ENCODE measurements around the gene TMPRSS9. TPM values are rescaled to one million over a fixed set of nuclear protein-coding genes. Genes with fewer than 3 reads are reported as not detected.
A peak's percentile ranks its signal among the peaks of the same experiment; 100 is the strongest.

TMPRSS9 gene
- total RNA-seq, 1 experiment from 2014 or later, result 0.57 TPM

DNA sequence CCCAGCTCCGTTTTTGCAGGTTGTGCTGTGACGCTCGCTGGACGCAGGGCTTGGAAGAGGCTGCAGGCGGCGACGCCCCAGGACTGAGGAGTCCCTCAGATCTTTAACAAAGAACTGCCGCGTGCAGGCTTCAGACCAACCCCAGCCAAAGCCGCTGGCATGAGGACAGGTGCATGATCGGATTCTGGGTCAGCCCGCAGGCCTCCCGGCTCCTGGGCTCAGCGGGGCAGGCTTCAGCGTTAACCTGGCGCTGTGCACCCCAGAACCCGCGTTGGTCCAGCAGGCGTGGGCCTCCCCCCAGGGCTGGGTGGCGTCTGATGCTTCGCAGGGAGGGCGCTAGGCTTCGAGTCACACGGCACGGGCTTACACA lies 68.2 kb downstream of the TMPRSS9 start:
- ChIA-PET POLR2A (interaction anchor here (0.6 to 2.4 kb wide), 10 partner anchors 25 to 386 kb away, joined by 3 to 14 read pairs (median 4); partner anchors contain the start of genes GADD45B, LMNB2 and LSM7), CTCF (interaction anchor here (0.6 to 3.0 kb wide), 13 partner anchors 11 to 272 kb away, joined by 3 to 19 read pairs (median 5); partner anchors contain the start of genes GADD45B and LMNB2)

DNA sequence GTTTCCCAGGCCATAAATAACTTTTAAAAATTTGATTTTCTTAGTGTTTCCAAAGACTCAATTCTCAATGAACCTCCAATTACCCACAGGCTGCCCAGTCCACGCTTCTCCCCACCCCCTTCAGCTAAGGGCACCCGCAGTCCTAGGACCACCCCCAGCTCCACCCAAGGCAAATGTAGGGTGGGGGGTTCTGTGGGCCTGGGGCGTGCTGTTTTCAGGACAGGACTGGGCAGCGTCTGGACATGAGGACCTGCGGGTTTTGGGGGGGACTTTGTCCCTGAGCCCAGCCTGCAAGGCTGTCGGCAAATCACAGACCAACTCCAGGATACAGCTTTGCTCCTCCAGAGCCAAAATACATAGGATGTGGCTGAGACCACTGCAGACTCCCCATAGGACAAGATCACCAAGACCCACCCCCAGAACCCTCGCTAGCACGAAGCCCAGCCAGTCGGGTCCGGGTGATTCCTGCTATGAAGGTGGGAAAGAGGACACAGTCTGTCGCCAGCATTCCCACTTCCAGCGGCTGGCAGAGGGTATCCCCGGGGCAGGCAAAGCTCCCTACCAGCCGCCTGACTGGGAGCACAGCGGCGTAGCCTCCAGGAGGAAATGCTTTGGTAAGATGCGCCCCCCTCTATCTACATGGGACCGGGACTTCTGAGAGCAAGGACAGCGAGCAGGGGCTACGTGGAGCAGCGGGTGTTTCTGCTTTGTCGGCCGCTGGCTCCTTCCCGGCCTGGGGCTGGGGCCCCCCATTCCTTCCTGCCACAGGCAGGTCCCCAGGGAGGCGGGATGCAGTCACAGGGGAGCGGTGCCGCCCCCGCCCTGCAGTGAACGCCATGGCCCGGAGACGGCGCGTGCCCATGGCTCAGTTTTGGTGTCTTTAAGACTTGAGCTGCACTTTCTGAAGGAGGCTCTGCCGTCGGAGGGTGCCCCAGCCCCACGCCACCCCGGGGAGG lies 69.0 kb downstream of the TMPRSS9 start:
- Mint-ChIP-seq H3K27ac (peak overlapping the region; percentile 93), H3K4me1 (peaks cover 27% of the 10 kb centered on the region), H3K4me3 (no peak overlapping the region), H3K36me3 (peaks cover 11% of the 10 kb centered on the region), H3K27me3 (ENCODE audit: low read depth) (no peaks in the 10 kb centered on the region), H3K9me3 (no peaks in the 10 kb centered on the region)
- ChIA-PET POLR2A (interaction anchor here (1.0 to 2.4 kb wide), 5 partner anchors 13 to 112 kb away, joined by 5 to 14 read pairs (median 10); partner anchors contain the start of genes GADD45B and LMNB2), CTCF (interaction anchor here (1.0 to 3.0 kb wide), 5 partner anchors 47 to 185 kb away, joined by 3 to 19 read pairs (median 12); partner anchors contain the start of gene GADD45B)
- ATAC-seq, result no peak
- TF ChIP-seq, protein P1, sequence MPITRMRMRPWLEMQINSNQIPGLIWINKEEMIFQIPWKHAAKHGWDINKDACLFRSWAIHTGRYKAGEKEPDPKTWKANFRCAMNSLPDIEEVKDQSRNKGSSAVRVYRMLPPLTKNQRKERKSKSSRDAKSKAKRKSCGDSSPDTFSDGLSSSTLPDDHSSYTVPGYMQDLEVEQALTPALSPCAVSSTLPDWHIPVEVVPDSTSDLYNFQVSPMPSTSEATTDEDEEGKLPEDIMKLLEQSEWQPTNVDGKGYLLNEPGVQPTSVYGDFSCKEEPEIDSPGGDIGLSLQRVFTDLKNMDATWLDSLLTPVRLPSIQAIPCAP (CRISPR knock-in tag; IDR thresholded peaks at IDR 0.05), result no peak
- TF ChIP-seq, protein P2, sequence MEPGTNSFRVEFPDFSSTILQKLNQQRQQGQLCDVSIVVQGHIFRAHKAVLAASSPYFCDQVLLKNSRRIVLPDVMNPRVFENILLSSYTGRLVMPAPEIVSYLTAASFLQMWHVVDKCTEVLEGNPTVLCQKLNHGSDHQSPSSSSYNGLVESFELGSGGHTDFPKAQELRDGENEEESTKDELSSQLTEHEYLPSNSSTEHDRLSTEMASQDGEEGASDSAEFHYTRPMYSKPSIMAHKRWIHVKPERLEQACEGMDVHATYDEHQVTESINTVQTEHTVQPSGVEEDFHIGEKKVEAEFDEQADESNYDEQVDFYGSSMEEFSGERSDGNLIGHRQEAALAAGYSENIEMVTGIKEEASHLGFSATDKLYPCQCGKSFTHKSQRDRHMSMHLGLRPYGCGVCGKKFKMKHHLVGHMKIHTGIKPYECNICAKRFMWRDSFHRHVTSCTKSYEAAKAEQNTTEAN (CRISPR knock-in tag; IDR thresholded peaks at IDR 0.05), result no peak
- no peak for DNase-seq (ENCODE audit: low spot score)

More for the DNA sequence above, 68.2 kb downstream of the TMPRSS9 start:
- H3K27me3 Mint-ChIP-seq (ENCODE audit: low read depth), result no peaks in the 10 kb centered on the region
- peak overlapping the region; percentile 88 for H3K4me3 Mint-ChIP-seq
- H3K27ac Mint-ChIP-seq, result peak overlapping the region; percentile 97
- H3K36me3 Mint-ChIP-seq, result peaks cover 11% of the 10 kb centered on the region
- peaks cover 27% of the 10 kb centered on the region for H3K4me1 Mint-ChIP-seq
- no peaks in the 10 kb centered on the region for H3K9me3 Mint-ChIP-seq
- no peak for TF ChIP-seq ZNF671 (CRISPR knock-in tag; IDR thresholded peaks at IDR 0.05)
- TF ChIP-seq NFATC4 (CRISPR knock-in tag; IDR thresholded peaks at IDR 0.05), result no peak
- TF ChIP-seq, protein P3, sequence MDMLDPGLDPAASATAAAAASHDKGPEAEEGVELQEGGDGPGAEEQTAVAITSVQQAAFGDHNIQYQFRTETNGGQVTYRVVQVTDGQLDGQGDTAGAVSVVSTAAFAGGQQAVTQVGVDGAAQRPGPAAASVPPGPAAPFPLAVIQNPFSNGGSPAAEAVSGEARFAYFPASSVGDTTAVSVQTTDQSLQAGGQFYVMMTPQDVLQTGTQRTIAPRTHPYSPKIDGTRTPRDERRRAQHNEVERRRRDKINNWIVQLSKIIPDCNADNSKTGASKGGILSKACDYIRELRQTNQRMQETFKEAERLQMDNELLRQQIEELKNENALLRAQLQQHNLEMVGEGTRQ (CRISPR knock-in tag; IDR thresholded peaks at IDR 0.05), result no peak
- no peak for TF ChIP-seq ZBTB21 (CRISPR knock-in tag; IDR thresholded peaks at IDR 0.05; ENCODE audit: borderline replicate concordance)
- TF ChIP-seq, protein P4, sequence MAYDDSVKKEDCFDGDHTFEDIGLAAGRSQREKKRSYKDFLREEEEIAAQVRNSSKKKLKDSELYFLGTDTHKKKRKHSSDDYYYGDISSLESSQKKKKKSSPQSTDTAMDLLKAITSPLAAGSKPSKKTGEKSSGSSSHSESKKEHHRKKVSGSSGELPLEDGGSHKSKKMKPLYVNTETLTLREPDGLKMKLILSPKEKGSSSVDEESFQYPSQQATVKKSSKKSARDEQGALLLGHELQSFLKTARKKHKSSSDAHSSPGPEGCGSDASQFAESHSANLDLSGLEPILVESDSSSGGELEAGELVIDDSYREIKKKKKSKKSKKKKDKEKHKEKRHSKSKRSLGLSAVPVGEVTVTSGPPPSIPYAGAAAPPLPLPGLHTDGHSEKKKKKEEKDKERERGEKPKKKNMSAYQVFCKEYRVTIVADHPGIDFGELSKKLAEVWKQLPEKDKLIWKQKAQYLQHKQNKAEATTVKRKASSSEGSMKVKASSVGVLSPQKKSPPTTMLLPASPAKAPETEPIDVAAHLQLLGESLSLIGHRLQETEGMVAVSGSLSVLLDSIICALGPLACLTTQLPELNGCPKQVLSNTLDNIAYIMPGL (CRISPR knock-in tag; IDR thresholded peaks at IDR 0.05), result no peak
- TF ChIP-seq ZNF396 (CRISPR knock-in tag; IDR thresholded peaks at IDR 0.05; ENCODE audit: borderline replicate concordance), result no peak
- peak; percentile 68 for DNase-seq (ENCODE audit: low spot score)
- ATAC-seq, result peak; percentile 8

DNA sequence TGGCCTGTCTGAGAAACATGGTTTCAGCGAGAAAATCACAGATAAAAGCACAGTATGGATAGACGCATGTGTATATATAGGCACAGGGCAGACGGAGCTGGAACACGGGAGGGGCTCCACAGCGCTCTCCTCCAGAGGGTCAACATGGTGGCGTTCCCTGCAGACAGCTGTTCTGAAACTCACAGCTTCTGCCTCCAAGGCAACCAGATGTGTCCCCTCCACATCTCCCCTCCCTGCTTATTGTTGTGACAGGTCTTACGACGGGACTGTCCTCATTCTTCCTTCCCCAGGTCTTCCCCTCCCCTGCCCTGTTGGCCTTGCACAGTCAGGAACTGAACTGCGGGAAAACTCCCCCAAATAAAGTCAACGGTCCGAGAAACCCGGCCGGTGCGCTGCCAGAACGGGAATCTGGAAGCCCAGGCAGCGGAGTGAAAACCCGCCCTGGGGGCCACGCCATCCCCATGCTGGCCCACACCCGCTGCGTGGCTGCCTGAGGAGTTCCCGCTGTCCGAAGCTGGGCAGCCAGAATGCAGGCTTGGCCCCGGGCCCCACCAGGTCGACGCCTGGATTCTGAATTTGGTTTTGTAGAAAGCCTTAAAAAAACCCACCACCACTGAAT lies 70.0 kb downstream of the TMPRSS9 start:
- TF ChIP-seq, protein P5, sequence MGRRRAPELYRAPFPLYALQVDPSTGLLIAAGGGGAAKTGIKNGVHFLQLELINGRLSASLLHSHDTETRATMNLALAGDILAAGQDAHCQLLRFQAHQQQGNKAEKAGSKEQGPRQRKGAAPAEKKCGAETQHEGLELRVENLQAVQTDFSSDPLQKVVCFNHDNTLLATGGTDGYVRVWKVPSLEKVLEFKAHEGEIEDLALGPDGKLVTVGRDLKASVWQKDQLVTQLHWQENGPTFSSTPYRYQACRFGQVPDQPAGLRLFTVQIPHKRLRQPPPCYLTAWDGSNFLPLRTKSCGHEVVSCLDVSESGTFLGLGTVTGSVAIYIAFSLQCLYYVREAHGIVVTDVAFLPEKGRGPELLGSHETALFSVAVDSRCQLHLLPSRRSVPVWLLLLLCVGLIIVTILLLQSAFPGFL (CRISPR knock-in tag; IDR thresholded peaks at IDR 0.05; ENCODE audit: borderline replicate concordance), result no peak
- TF ChIP-seq, protein P4 (CRISPR knock-in tag; IDR thresholded peaks at IDR 0.05), result no peak
- TF ChIP-seq GTF2I (CRISPR knock-in tag; conservative IDR thresholded peaks at IDR 0.05) (no peak), JAZF1 (CRISPR knock-in tag; IDR thresholded peaks at IDR 0.05) (no peak), SP1 (CRISPR knock-in tag; conservative IDR thresholded peaks at IDR 0.05) (no peak), CREB1 (CRISPR knock-in tag; IDR thresholded peaks at IDR 0.05) (no peak), ETV6 (CRISPR knock-in tag; IDR thresholded peaks at IDR 0.05) (no peak)
- TF ChIP-seq, protein P6, sequence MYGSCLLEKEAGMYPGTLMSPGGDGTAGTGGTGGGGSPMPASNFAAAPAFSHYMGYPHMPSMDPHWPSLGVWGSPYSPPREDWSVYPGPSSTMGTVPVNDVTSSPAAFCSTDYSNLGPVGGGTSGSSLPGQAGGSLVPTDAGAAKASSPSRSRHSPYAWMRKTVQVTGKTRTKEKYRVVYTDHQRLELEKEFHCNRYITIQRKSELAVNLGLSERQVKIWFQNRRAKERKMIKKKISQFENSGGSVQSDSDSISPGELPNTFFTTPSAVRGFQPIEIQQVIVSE (CRISPR knock-in tag; IDR thresholded peaks at IDR 0.05; ENCODE audit: borderline replicate concordance), result no peak
- DNase-seq (ENCODE audit: low spot score) (no peak), ATAC-seq (no peak)
- Mint-ChIP-seq H3K27ac (peak overlapping the region; percentile 95), H3K4me1 (peaks cover 27% of the 10 kb centered on the region), H3K4me3 (no peak overlapping the region), H3K9me3 (no peaks in the 10 kb centered on the region), H3K27me3 (ENCODE audit: low read depth) (no peaks in the 10 kb centered on the region), H3K36me3 (peaks cover 11% of the 10 kb centered on the region)
- ChIA-PET POLR2A (interaction anchor here (1.0 kb wide), 1 partner anchor 12 kb away, joined by 5 read pairs; no protein-coding TSS in a partner anchor), CTCF (interaction anchor here (3.0 kb wide), 1 partner anchor 181 kb away, joined by 19 read pairs; no protein-coding TSS in a partner anchor)

Measured in WTC11 (cell line).